HG03520 (cell line): Measurements from ENCODE around the gene AP1B1.
A peak's percentile ranks its signal among the peaks of the same experiment; 100 is the strongest.
"Not testable (repeated sequence)": the region's sequence is repeated elsewhere in the genome, so short reads cannot be mapped to it uniquely, and the experiment has no call there.

Experiments
- ATAC-seq: cut with Tn5 transposase; IDR thresholded peaks from one replicate; pipeline ENCODE4 v1.9.1; 2021; ENCODE audit warnings: mild to moderate bottlenecking, moderate library complexity; ENCODE audit not compliant: unreplicated experiment

Gene AP1B1

DNA sequence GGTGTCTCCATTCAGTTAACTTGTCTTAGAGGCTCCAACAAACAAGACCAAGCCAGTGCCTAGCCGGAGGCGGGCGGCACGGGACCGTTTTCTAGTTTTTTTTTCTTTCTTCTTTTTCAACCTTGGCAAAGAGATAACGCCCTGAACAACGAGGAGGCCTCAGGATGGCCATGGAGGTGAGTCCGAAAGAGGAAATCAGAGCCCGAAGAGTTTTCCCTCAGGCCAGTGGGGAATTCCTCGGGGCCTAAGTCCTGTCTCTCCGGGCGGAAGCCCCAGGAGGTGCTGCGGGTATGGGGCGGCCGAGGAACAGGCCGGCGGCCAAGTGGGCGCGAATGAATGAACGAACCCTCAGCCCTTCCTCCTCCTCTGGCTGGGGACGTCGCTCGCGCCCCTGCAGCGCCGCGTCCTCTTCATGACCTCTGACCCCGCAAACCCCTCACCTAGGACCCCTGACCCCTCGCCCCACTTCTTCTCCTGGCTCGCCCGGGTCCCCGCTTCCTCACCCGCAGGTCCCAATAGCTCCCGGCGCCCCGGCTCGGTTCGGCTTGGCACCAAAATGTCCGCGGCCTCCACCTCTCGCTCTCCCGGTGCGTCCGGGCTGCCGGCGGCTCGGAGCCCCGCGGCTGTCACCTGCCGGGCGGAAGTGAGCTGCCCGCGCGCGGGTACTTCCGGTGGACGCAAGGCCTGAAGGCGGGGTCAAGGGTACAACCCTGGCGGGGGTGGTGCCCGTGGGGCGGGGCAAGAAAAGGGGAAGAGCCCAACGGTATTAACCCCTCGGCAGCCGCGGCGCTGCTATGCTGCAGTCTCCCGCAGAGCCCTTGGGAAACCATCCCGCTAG lies at the start of gene AP1B1:
Gene AP1B1, minus strand, starts transcription at position 650 of the 838 bp plus-strand sequence. CDS start 21,327 bp downstream, outside the sequence.
- peak; percentile 75 for ATAC-seq

DNA sequence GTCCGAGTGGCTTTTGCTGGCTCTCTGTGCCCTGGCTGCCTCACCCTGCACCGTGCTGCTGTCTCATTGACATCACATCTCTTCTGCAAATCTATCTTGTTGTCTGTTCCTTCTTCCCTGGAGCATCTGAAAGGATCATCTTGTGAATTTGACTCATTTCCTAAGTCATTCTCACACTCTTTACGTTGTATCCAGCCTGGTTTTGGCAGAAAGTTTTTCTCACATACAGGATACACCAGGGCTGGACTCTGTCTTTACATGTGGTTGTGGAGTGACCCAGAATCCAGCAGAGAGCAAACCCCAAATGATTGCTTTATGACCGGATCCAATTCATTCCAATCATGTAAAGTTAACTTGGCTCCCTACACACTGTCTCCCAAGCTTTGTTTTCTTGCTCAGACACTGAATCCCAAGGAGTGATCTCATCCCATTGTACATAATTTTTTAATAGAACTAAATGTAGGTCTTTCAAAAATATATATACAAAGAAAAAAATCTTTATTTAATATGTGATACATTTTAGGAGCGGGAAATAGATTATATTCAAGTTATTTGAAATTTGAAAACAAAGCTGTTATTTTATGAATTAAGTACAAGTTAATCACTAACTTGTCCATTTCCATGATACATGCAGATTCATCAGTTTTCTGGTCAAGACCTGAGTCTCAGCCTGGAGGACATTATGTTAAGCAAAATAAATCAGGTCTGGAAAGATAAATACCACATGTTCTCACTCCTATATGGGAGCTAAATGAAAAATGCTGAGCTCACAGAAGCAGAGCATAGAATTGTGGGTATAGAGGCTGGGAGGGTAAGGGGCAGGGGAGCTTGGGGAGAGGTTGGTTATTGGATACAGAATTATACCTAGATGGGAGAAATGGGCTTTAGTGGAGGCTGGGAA lies 47.1 kb upstream of the AP1B1 start:
- no peak for ATAC-seq

DNA sequence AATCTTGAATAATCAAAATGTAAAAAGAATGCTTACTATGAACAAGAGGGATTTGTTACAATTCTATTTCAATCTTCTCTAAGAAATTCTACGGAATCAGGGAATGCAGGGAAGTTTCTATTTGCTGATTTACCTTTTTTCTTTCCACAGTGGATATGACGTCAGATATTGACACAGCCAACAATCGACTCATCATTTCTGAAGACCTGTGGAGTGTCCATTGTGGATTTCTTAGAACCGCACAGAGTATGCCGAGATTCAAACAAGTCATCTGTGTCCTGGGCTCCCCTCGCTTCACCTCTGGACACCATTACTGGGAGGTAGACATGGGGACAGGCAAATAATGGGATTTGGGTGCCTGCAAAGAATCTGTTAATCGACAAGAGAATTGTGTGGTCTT lies 45.9 kb upstream of the AP1B1 start:
- ATAC-seq = no peak

DNA sequence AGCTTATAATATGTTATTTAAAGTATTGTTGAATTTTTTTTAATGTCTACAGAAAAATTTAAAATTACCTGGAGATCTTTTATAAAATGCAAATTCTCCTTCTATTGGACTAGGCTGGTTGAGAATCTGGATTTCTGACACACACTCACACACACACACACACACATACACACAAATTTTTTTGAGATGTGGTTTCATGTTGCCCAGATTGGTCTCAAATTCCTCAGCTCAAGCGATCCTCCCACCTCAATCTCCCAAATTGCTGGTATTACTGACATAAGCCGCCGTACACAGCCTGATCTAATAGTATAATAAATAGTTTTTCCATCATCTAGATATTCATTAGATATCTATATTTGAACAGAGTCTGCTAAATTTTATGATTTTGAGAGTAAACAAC lies 45.5 kb upstream of the AP1B1 start:
- no peak for ATAC-seq

DNA sequence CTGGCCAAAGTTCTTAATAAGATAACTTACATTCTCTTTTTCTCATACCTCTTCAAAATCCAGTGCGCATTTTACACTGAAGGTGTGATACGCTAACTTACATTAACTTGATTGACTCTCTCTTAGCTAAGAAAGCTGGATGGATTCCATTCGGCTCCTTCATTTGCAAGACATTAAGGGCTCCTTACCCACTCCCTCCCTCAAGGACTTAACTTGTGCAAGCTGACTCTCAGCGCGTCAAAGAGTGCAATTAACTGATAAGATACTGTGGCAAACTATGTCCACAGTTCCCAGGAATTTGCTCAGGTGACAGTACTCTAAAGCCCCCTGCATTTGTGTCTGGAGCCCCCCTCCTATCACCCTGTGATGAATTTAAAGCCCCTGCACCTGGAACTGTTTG lies 43.6 kb upstream of the AP1B1 start:
- ATAC-seq = no peak

DNA sequence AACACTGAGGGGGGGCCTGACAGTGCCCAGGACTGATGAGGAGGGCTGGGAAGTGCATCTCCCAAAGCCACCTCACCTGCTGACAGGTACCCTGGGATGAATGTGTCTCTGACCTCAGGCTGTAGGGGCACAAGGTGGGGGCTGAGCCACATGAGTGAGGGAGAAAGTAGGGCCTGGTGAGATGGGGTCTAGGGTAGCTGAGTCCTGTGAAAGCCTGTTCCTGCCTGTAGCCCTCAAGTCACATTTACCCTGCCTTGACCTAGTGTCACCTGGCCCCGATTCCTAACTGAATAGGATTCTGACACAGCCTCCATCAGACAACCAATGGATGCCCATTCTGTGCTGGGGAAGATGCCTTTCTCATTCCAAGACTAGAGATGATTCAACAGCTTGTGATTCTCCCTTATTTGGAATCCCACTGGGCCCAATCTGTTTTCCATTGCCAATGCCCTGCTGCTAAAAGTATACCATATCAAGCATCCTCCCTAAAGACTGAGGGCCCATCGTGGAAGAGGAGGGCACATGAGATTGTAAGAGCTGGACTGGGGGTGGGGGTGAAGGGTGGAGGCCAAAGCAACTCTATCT lies 38.9 kb upstream of the AP1B1 start:
- no peak for ATAC-seq

DNA sequence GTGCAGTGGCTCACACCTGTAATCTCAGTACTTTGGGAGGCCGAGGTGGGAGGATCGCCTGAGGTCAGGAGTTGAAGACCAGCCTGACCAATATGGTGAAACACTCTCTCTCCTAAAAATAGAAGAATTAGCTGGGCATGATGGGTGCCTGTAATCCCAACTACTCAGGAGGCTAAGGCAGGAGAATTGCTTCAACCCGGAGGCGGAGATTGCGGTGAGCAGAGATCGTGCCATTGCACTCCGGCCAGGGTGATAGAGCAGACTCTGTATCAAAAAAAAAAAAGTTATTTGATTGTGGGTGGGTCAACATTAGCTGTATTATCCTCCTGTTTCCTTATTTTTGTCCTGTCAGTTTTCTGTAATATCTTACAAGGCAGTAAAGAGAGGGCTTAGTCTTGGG lies 38.1 kb upstream of the AP1B1 start:
- ATAC-seq = no peak

DNA sequence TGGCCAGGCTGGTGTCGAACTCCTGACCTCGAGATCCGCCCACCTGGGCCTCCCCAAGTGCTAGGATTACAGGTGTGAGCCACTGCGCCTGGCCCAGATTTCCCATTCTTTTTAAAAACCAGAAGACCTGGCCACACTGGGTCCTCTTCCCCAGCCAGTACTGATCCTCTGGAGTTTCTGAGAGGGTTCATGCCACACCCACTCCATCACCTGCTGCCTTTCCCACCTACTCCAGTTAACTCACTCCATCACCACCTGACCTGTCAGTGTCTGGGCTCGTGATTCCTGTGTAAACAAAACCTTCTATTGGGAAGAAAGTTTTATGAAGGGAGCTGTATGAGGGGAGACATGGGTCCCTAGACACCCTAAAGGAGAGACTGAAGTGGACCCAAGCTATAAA lies 30.3 kb upstream of the AP1B1 start:
- not testable (repeated sequence) for ATAC-seq

DNA sequence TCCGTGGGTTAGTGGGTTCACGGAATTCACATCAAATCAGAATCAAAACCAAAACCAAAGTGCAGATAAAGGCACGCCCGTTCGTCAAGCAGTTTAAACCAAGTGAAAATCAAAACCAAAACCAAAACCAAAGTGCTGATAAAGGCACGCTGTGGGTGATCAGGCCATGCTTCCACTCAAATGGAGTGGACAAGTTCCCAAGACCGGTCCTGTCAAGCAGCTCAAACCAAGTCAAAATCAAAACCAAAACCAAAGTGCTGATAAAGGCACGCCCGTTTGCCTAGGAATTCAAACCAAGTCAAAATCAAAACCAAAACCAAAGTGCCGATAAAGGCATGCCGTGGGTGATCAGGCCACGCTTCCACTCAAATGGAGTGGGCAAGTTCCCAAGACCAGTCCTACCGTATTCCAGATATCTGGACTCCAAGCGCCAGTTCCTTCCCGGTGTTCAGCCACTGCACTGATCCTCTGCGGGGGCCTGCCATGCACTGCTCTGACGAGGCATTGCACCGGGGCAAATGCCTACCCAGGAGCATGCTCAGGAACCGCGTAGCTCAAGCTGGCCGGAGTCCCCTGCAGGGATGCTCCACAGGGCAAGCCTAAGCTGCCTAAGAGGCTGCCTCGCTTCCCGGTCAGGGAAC lies 26.7 kb upstream of the AP1B1 start:
- not testable (repeated sequence) for ATAC-seq

DNA sequence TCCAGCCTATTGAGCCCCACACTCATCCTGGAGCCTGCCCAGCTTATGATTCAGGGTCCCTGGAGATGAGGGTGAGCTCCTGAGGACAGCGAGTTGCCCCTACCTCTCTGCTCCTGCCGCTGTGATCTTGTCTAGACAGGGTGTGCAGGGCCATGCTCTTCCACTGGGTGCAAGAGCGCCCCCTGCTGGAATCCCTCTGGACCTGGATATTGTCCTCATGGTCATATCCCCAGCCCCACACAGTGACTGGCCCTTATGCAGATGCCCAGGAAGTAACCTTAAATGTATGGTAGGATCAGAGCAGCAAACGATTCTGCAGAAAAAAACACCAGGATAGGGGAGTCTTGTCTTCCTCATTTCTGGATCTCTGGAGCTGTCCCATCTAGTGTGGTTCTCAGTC lies 24.4 kb upstream of the AP1B1 start:
- not testable (repeated sequence) for ATAC-seq

DNA sequence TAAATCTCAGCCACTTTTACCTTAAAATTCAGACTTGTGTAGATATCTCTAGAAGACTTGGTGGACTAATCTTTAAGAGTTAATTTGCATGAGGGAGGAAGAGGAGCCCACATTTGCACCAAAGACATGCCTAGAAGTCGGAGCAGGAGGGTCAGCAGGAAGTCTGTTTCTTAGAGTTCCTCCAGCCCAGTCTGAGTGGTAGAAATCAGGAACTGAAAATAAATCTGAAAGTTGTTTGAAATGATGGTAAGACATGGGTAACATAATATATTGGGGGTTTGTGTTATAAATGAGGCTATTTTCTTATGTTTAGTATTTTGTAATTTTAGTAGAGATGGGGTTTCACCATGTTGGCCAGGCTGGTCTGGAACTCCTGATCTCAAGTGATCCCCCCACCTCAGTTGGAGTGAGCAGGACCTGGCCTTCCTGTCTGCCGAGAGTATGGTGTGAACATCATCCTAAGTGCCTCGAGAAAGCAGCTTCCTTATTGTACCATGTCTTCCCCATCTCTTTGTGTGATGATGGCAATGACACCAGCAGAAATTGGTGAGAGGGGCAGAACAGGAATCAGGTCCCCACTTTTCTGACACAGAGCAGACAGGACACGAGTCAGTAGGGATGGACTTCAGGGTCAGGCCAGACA lies 23.3 kb upstream of the AP1B1 start:
- peak; percentile 54 for ATAC-seq

DNA sequence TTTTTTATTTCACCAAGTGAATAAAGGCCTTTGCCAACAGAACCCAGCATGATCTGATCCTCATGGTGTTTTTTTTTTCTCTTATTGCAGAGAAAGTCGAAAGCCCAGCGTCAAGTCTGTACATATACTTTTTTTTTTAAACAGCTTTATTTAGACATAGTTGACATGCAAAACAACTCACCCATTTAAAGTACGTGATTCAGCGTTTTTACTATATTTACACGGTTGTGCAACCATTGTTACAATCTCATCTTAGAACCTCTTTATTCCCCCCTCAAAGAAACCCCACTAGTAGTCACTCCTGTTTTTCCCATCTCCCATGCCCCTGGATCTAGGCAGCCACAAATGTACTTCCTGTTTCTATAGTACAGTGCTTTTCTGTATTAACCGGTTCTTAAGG lies 20.6 kb upstream of the AP1B1 start:
- no peak for ATAC-seq

DNA sequence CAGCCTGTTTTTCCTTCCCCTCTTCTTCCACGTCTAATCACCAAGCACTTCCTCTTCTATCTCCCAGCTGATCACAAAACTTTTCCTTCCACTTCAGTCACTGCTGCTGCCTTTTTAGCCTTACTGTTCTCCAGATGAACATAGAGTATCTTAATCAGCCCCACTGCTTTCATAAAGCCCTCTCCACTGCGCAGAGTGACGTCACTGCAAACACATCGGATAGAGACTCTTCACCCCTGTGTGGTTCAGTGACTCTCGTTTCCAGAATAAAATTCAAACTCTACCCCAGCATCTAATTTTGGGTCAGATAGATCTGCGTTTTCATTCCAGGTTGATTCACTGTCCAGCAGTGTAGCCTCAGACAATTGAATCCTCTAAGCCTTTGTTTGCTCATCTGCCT lies 13.2 kb upstream of the AP1B1 start:
- ATAC-seq = not testable (repeated sequence)

DNA sequence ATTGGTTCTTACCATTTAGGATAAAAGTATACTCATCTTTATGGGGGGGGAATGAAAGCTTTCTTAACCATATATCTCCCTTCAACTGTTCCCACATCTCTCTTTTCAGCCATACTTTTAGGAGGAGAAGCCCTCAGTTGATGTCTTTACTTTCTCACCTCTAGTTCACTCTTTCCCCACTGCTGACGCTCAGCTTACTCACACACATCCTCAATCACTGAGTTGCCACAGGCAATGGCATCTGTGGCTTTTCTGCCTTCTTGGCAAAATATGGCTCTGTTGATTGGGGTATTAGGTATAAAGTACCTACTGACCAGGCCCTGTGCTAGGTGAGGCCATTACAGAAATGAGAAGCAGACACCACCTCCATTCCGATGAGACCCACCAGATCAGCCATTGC lies 12.2 kb upstream of the AP1B1 start:
- no peak for ATAC-seq

DNA sequence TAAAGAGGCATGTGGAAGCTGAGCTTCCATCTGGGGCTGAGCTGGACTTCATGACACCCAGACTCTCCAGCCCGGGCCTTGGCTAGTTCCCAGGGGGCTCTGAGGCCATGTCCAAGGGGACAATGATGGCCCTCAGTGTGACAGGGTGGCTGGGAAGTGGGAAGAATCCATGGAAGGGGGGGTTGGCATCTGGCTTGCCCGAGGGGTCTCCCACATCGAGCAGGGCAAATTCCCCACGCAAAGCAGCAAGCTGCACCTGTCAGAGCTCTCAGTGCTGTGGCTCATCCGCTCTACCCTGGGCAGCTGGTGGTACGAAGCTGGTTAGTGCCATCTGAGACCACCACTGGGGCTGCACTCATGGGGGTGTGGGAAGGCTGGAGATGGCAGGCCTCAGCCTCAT lies 9.4 kb upstream of the AP1B1 start:
- no peak for ATAC-seq

DNA sequence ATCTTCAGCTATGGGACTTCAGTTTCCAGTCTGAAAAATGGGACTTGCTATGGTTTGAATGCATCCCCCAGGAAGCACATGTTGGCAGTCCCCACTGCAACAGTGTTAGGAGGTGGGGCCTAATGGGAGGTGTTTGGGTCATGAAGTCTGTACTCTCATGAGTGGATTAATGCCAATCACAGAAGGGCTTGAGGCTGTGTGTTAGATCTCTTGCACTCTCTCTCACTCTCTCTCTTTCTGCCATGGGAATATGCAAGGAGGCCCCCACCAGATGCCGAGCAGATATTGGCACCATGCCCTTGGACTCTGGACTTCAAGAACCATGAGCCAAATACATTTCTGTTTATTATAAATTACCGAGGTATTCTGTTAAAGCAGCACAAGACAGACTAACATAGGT lies 7.8 kb upstream of the AP1B1 start:
- ATAC-seq = no peak

DNA sequence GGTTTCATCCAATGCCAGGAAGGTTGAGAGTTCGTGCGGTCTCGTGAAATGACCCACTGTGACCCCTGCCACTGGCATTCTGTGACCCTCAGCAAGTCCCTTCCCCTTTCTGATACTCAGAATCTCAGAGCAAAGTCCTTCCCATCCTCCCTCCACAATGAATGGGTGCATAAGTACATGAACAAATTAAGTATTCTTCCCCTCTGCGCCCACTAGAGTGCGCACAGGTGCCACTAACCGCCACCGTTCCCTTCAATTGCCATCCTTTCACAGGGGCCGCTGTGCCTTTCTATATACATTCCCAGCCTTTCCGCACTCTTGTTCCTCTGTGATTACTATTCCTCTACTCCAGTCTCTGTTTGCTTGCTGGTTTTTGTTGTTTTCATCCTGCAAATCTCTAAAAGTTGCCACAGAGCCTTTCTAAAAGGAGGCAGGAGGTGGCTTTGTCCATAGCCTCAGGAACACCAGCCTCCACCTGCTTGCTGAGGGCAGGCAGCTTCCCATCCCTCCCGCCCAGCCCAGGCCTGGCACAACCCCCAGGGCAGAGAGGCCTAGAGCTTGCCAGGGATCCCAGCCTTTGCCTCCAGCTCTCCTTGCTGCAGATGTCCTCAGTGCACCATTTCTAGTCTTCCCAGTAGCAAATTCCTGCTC lies 6.7 kb upstream of the AP1B1 start:
- no peak for ATAC-seq

DNA sequence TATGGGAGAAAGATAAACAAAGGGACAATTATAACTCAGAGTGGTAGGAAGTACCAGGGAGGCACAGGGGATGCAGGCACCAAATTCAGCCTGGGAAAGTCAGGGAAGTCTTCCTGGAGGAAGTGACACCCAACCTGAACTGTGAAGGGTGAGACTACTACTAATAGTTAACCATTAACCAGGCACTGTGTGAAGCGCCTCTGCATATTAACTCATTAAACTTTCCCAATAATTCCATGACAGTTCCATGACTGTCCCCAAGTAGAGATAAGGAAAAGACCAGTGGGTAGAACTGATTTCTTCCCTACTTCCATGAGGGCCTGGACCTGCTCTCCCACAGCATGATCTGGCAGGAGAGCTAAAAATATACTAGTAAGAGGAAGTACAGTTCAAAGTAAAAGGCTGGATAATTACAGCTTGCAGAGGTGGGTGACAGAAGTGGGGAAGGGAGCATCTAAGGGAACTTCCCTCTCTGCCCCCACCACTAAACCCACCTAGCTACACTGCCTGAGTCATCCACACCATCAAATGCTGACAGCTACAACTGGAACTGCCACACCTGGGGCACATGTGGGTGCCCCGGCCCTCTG lies 4.7 kb upstream of the AP1B1 start:
- ATAC-seq = no peak

DNA sequence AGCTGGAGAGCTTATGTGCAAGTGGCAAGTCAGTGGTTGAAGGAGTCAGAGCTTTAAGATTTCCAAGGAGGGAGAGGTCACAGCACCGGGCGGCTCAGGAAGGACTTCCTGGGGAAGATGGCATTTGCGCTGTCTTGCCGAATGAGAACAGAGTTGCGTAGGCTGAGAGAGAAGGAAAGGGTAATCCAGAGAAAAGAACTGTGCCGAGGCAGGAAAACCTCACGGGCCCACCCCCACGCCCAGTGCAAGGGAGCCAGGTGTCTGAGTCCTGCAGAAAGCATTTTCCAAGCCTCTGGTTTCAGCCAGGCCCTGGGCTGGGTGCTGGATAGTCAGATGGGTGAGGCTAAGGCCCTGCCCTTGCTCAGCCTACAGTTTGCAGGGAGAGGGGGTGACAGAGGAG lies 3.2 kb upstream of the AP1B1 start:
- no peak for ATAC-seq

DNA sequence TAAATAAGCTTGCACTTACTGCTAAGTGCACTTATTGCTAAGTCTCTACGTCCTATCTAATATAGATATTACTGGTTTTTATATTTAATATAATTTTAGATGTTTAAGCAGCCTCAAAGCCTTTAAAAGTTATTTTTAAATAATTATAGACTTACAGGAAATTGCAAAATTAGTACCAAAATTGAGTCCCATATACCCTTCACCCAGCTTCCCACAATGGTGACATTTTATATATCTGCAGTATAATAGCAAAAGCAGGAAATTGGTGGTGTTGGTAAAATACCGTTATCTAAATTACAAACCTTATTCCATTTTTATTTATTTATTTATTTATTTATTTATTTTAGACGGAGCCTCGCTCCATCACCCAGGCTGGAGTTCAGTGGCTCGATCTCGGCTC lies 1.9 kb upstream of the AP1B1 start:
- ATAC-seq = no peak
